Sigmoid colon (tissue), 4 donors: ENCODE measurements around the gene GPC6.

Source experiments
- CTCF ChIP-seq, 4 experiments: fragments of 450-650 bp in 3 of 4; fragments of 200-600 bp in 1 of 4; IDR thresholded peaks; one replicate each; pipeline ENCODE4 v1.5.1; 2016 to 2019; ENCODE audit warnings: antibody characterized with exemption in 4 of 4, mild to moderate bottlenecking in 3 of 4, moderate library complexity in 2 of 4
- EP300 ChIP-seq, 4 donors: sonication (generic); formaldehyde crosslinking; IDR thresholded peaks; one replicate each; pipeline ENCODE4 v1.6.1; 2017; ENCODE audit warnings: antibody characterized with exemption in 4 of 4
- POLR2A ChIP-seq, 2 donors: fragments of 450-650 bp; IDR thresholded peaks; one replicate each; pipeline ENCODE4 v1.6.1; 2016; ENCODE audit warnings: antibody characterized with exemption in 2 of 2, mild to moderate bottlenecking in 2 of 2, moderate library complexity in 2 of 2
- POLR2AphosphoS5 ChIP-seq, 4 donors: sonication (generic); formaldehyde crosslinking; IDR thresholded peaks; one replicate each; pipeline ENCODE4 v1.6.1; 2017; ENCODE audit warnings: antibody characterized with exemption in 4 of 4

- TF ChIP-seq CTCF (IDR thresholded peaks at IDR 0.05) = no peak
- no peak for TF ChIP-seq POLR2A (IDR thresholded peaks at IDR 0.05)
- TF ChIP-seq POLR2AphosphoS5 (IDR thresholded peaks at IDR 0.05) = no peak
- TF ChIP-seq EP300 (IDR thresholded peaks at IDR 0.05) = no peak
Measured at GRCh38 chr13:93936901-93937300, 710.3 kb downstream of the GPC6 start.
